Measurements from ENCODE around the gene EPHB6.

EPHB6 gene

DNA sequence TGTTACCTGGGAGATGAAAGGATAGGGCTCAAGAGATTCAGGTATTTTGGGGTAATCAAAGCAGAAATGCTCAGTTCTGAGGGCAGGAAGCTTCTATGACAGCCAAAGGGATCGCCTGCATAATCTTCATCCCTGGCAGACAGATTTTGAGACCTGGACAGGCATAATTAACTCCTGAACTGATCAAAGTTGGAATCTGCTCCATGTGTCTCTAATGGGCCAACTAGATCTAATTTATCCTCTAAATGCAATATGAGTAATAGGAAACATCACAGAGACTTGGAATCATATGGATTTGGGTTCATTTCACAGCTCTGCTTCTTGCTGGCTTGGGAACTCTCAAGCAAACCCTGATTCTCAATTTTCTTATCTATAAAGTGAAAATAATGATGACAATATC, 41.2 kb upstream of the EPHB6 start:
- Histone ChIP-seq H3K4me3 (ENCODE audit: low read depth, low read length) (no peak overlapping the region), H3K36me3 (ENCODE audit: control insufficient read depth, insufficient read depth, low read length) (no peaks in the 10 kb centered on the region)

GRCh38 chr7:142814451-142814850, 40.4 kb upstream of the EPHB6 start:
- peaks cover 18% of the 10 kb centered on the region for H3K4me1 ChIP-seq (ENCODE audit: control insufficient read depth, insufficient read depth, low read length)
- H3K4me3 ChIP-seq (ENCODE audit: low read depth, low read length), result no peak overlapping the region
- no peaks in the 10 kb centered on the region for H3K9me3 ChIP-seq (ENCODE audit: control insufficient read depth, insufficient read depth, low read length)
- H3K36me3 ChIP-seq (ENCODE audit: control insufficient read depth, insufficient read depth, low read length), result no peaks in the 10 kb centered on the region
- H3K9ac ChIP-seq (ENCODE audit: low read depth, low read length), result no peak overlapping the region
- H3K27me3 ChIP-seq (ENCODE audit: control insufficient read depth, insufficient read depth, low read length), result peaks cover 24% of the 10 kb centered on the region

More for the DNA sequence above, 41.2 kb upstream of the EPHB6 start:
- Histone ChIP-seq H3K4me1 (ENCODE audit: control insufficient read depth, insufficient read depth, low read length) (peaks cover 18% of the 10 kb centered on the region), H3K9ac (ENCODE audit: low read depth, low read length) (no peak overlapping the region), H3K9me3 (ENCODE audit: control insufficient read depth, insufficient read depth, low read length) (no peaks in the 10 kb centered on the region), H3K27me3 (ENCODE audit: control insufficient read depth, insufficient read depth, low read length) (peaks cover 29% of the 10 kb centered on the region)

DNA sequence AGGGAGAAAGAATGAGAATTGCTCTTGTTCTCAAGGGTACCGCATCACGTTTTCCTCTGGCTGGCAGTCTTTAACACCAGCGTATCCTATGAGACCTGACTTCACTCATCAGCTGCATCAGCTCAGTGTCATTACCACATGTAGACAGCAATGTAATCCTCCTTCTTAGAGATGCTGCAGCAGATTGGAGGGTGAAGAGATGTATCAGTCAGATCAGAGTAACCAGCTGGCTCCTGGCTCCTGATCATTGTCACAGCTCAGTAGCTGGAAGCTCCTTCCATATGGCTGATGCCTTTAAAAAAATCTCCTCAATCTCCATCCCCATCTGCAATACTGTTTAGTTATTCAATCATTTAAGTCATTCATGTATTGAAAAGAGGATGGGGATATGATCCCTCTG, 39.7 kb upstream of the EPHB6 start:
- Histone ChIP-seq H3K4me1 (ENCODE audit: control insufficient read depth, insufficient read depth, low read length) (peaks cover 18% of the 10 kb centered on the region), H3K9me3 (ENCODE audit: control insufficient read depth, insufficient read depth, low read length) (no peaks in the 10 kb centered on the region), H3K36me3 (ENCODE audit: control insufficient read depth, insufficient read depth, low read length) (no peaks in the 10 kb centered on the region), H3K9ac (ENCODE audit: low read depth, low read length) (no peak overlapping the region), H3K4me3 (ENCODE audit: low read depth, low read length) (no peak overlapping the region), H3K27me3 (ENCODE audit: control insufficient read depth, insufficient read depth, low read length) (peaks cover 18% of the 10 kb centered on the region)

DNA sequence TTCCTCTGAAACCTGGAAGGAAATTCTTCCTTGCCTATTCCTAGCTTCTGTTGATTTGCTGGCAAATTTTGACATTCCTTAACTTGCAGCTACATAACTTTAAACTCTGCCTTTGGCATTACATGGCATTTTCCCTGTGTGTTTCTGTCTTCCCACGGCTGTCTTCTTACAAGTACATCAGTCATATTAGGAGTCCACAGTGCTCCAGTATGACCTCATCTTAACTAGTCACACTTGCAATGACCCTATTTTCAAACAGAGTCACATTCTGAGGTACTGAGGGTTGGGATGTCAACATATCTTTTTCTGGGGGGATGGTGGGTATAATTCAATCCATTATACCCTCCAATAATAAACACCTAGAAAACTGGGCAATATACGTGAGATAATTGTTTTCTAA, 37.4 kb upstream of the EPHB6 start:
- peaks cover 4% of the 10 kb centered on the region for H3K27me3 ChIP-seq (ENCODE audit: control insufficient read depth, insufficient read depth, low read length)
- no peaks in the 10 kb centered on the region for H3K36me3 ChIP-seq (ENCODE audit: control insufficient read depth, insufficient read depth, low read length)
- H3K4me1 ChIP-seq (ENCODE audit: control insufficient read depth, insufficient read depth, low read length), result peaks cover 18% of the 10 kb centered on the region
- no peak overlapping the region for H3K9ac ChIP-seq (ENCODE audit: low read depth, low read length)
- no peaks in the 10 kb centered on the region for H3K9me3 ChIP-seq (ENCODE audit: control insufficient read depth, insufficient read depth, low read length)
- H3K4me3 ChIP-seq (ENCODE audit: low read depth, low read length), result no peak overlapping the region

DNA sequence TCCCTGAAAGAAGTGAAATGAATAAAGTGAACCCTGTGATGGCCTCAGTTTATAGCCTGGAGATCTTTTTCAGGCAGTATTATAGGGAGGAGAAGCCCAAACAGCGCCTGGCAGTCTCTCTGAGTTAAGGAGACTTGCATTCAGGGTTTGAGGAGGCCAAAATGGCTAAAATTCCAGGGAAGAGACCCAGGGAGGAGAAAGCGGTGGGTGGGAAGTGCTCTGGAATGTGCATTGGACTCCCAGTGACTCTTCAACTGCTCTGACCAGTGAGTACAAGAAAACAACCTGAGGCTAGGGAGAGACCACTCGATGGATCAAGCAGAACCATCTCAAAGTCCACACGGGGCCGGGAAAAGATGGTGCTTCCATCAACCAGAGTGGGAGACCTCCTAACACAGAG, 35.3 kb upstream of the EPHB6 start:
- no peak overlapping the region for H3K9ac ChIP-seq (ENCODE audit: low read depth, low read length)
- no peaks in the 10 kb centered on the region for H3K27me3 ChIP-seq (ENCODE audit: control insufficient read depth, insufficient read depth, low read length)
- no peak overlapping the region for H3K4me3 ChIP-seq (ENCODE audit: low read depth, low read length)
- H3K36me3 ChIP-seq (ENCODE audit: control insufficient read depth, insufficient read depth, low read length), result no peaks in the 10 kb centered on the region
- no peaks in the 10 kb centered on the region for H3K9me3 ChIP-seq (ENCODE audit: control insufficient read depth, insufficient read depth, low read length)
- no peaks in the 10 kb centered on the region for H3K4me1 ChIP-seq (ENCODE audit: control insufficient read depth, insufficient read depth, low read length)

- Histone ChIP-seq H3K9ac (ENCODE audit: low read depth, low read length) (no peak overlapping the region), H3K36me3 (ENCODE audit: control insufficient read depth, insufficient read depth, low read length) (no peaks in the 10 kb centered on the region), H3K27me3 (ENCODE audit: control insufficient read depth, insufficient read depth, low read length) (no peaks in the 10 kb centered on the region), H3K4me1 (ENCODE audit: control insufficient read depth, insufficient read depth, low read length) (no peaks in the 10 kb centered on the region), H3K4me3 (ENCODE audit: low read depth, low read length) (no peak overlapping the region), H3K9me3 (ENCODE audit: control insufficient read depth, insufficient read depth, low read length) (peaks cover 3% of the 10 kb centered on the region)
Measured at GRCh38 chr7:142822714-142823113, 32.2 kb upstream of the EPHB6 start.

DNA sequence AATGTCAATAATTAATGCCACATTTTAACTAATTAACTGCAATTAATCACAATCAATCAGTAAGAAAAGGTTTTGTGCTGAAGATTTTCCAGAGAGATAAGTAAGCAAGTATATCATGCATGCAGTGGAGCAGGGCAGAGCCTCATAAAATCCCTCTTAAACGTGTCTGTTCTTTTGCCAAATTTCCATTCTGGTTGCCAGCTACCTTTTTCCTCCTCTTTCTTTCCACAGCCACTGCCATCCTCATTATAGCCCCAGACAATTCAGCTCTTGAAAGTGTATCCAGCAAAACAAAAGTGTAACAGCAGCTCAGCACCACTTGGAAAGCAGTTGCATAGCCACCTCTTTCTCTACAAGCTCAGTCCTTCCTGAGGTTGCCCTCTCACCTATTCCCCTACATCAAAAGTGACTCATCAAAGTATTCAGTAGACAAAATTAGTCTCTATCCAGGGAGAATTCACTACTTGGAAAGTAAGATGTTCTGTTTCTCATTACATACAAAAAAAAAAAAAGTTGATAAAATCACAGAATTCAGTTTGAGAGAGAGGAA, 26.9 kb upstream of the EPHB6 start:
- Histone ChIP-seq H3K9ac (ENCODE audit: low read depth, low read length) (no peak overlapping the region), H3K36me3 (ENCODE audit: control insufficient read depth, insufficient read depth, low read length) (no peaks in the 10 kb centered on the region), H3K9me3 (ENCODE audit: control insufficient read depth, insufficient read depth, low read length) (peaks cover 3% of the 10 kb centered on the region), H3K27me3 (ENCODE audit: control insufficient read depth, insufficient read depth, low read length) (no peaks in the 10 kb centered on the region), H3K4me1 (ENCODE audit: control insufficient read depth, insufficient read depth, low read length) (no peaks in the 10 kb centered on the region), H3K4me3 (ENCODE audit: low read depth, low read length) (no peak overlapping the region)

DNA sequence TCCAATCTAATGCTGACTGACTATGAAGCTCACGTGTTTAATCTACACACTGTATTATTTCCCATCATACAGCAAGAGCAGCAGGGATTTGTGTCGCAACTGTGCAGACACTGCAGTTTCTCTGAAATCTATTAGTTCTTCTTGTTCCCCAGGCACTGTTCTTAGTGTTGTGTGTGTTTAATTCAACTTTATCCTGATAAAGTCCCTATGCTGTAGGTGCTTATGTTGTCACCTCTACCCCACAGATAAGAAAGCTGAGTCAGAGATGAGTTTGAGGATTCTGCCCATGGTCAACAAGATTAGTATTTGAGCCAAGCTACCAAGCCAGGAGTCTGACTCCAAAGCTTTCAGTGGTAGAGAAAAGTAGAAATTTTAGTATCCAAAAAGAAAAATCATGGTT, 22.5 kb upstream of the EPHB6 start:
- H3K4me3 ChIP-seq (ENCODE audit: low read depth, low read length), result no peak overlapping the region
- no peak overlapping the region for H3K9ac ChIP-seq (ENCODE audit: low read depth, low read length)
- no peaks in the 10 kb centered on the region for H3K9me3 ChIP-seq (ENCODE audit: control insufficient read depth, insufficient read depth, low read length)
- no peaks in the 10 kb centered on the region for H3K36me3 ChIP-seq (ENCODE audit: control insufficient read depth, insufficient read depth, low read length)
- H3K27me3 ChIP-seq (ENCODE audit: control insufficient read depth, insufficient read depth, low read length), result no peaks in the 10 kb centered on the region
- H3K4me1 ChIP-seq (ENCODE audit: control insufficient read depth, insufficient read depth, low read length), result no peaks in the 10 kb centered on the region

DNA sequence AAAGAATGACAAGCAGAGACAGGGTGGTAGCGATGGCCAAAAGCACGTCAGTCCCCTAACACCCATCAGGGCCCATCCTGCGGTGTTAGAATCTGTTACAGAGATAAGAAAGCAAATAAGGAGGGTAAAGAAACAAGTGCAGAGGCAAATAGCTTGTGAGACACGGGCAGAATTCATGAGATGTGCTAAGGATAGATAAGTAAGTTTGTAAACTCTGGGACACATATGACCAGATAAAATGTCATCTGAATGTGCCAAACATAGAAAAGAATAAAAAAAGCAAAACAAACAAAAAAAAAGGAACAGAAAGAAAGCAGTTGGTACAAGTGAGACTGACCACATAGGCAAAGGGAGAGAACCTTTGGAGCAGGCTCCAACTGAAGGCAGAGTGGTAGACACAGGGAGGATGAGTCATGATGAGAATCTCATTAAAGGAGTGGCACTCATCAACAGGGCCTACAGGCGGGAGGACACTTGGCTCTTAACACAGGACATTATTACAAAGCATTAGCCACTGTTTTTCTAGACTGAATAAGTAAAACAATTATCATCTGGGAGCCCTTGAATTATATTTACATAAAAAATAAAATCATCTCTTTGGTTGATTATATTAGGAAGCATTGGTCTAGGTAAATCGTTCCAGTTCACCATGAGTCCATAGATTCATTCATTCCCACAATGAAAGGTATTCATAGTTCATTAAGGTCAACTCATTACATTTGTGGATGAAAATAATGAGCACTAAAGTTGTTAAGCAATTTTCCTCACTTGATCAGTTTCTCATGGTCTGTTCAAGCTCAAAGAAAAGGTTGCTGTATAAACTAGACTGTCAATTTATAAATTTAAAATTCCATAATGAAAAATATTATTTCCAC, 21.5 kb upstream of the EPHB6 start:
- H3K4me1 ChIP-seq (ENCODE audit: control insufficient read depth, insufficient read depth, low read length), result no peaks in the 10 kb centered on the region
- H3K9me3 ChIP-seq (ENCODE audit: control insufficient read depth, insufficient read depth, low read length), result no peaks in the 10 kb centered on the region
- no peak overlapping the region for H3K9ac ChIP-seq (ENCODE audit: low read depth, low read length)
- H3K4me3 ChIP-seq (ENCODE audit: low read depth, low read length), result no peak overlapping the region
- H3K36me3 ChIP-seq (ENCODE audit: control insufficient read depth, insufficient read depth, low read length), result no peaks in the 10 kb centered on the region
- H3K27me3 ChIP-seq (ENCODE audit: control insufficient read depth, insufficient read depth, low read length), result no peaks in the 10 kb centered on the region

DNA sequence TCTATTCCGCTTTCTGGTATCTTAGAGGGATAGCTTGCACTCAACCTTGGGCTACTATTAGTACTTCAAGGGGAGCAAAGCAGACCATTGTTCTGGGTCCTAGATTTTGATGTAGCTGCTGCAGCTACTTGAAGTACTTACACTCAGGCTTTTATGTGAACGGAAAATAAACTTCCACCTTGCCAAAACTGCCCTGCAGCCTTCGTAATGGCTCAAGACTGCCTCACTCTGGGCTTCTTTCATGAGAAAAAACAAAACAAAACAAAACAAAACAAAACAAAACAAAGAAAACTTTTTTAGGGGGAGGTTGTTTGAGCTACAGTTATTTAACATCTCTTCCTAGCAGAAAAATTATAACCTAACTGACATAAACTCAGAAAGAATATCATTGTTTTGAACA, 19.4 kb upstream of the EPHB6 start:
- H3K27me3 ChIP-seq (ENCODE audit: control insufficient read depth, insufficient read depth, low read length), result no peaks in the 10 kb centered on the region
- H3K4me3 ChIP-seq (ENCODE audit: low read depth, low read length), result no peak overlapping the region

DNA sequence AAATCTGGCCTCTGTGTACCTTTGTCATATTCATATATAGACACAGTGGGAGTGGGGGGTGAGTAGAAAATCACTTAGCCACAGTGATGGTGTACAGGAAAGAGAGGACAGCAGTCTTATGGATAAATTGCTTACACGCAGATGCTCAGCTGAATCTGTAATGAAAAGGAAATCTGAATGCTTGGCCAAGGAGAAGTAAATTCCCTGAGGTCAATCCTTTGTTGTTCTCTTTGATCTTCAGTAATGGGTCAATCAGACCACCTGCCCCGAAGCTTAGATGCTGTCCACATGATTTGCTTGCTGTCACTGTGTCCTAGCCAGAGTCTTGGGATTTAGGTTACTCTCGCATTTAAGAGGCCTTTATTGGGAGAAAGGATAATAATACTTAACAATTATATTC, 18.4 kb upstream of the EPHB6 start:
- Histone ChIP-seq H3K9ac (ENCODE audit: low read depth, low read length) (no peak overlapping the region), H3K4me3 (ENCODE audit: low read depth, low read length) (no peak overlapping the region), H3K4me1 (ENCODE audit: control insufficient read depth, insufficient read depth, low read length) (no peaks in the 10 kb centered on the region), H3K27me3 (ENCODE audit: control insufficient read depth, insufficient read depth, low read length) (no peaks in the 10 kb centered on the region), H3K36me3 (ENCODE audit: control insufficient read depth, insufficient read depth, low read length) (no peaks in the 10 kb centered on the region), H3K9me3 (ENCODE audit: control insufficient read depth, insufficient read depth, low read length) (no peaks in the 10 kb centered on the region)

More for the DNA sequence above, 19.4 kb upstream of the EPHB6 start:
- Histone ChIP-seq H3K9me3 (ENCODE audit: control insufficient read depth, insufficient read depth, low read length) (no peaks in the 10 kb centered on the region), H3K9ac (ENCODE audit: low read depth, low read length) (no peak overlapping the region), H3K4me1 (ENCODE audit: control insufficient read depth, insufficient read depth, low read length) (no peaks in the 10 kb centered on the region), H3K36me3 (ENCODE audit: control insufficient read depth, insufficient read depth, low read length) (no peaks in the 10 kb centered on the region)

Measured in iPS-15b (cell line).